HG03565 (cell line): ENCODE results near the gene HOXA7.

Experiments used
- ATAC-seq: cut with Tn5 transposase; IDR thresholded peaks from one replicate; pipeline ENCODE4 v1.9.1; 2021; ENCODE audit warnings: mild to moderate bottlenecking, moderate library complexity; ENCODE audit not compliant: unreplicated experiment

Gene HOXA7

GRCh38 chr7:27156508-27156898, at the start of gene HOXA7:
HOXA7 (minus strand) TSS chr7:27156675; CDS start chr7:27156545, 130 bp downstream.
- no peak for ATAC-seq

- no peak for ATAC-seq
Measured at GRCh38 chr7:27205325-27206280, 49.1 kb upstream of the HOXA7 start.

GRCh38 chr7:27204851-27205322, 48.4 kb upstream of the HOXA7 start:
- ATAC-seq = no peak

- ATAC-seq = no peak
Measured at GRCh38 chr7:27203964-27204594, 47.6 kb upstream of the HOXA7 start.

- no peak for ATAC-seq
Measured at GRCh38 chr7:27203365-27203953, 47.0 kb upstream of the HOXA7 start.

GRCh38 chr7:27202862-27203134, 46.3 kb upstream of the HOXA7 start:
- no peak for ATAC-seq

- ATAC-seq = no peak
Measured at GRCh38 chr7:27202018-27202861, 45.8 kb upstream of the HOXA7 start.

- no peak for ATAC-seq
Measured at GRCh38 chr7:27201580-27202017, 45.1 kb upstream of the HOXA7 start.

GRCh38 chr7:27200761-27201579, 44.5 kb upstream of the HOXA7 start:
- no peak for ATAC-seq

- no peak for ATAC-seq
Measured at GRCh38 chr7:27199849-27200760, 43.6 kb upstream of the HOXA7 start, which contains the start of gene HOXA13. HOXA13 (minus strand) TSS chr7:27200091; CDS start chr7:27200077, 14 bp downstream.

- no peak for ATAC-seq
Measured at GRCh38 chr7:27198871-27199801, 42.7 kb upstream of the HOXA7 start.

- no peak for ATAC-seq
Measured at GRCh38 chr7:27198138-27198841, 41.8 kb upstream of the HOXA7 start.

- ATAC-seq = no peak
Measured at GRCh38 chr7:27197137-27198042, 40.9 kb upstream of the HOXA7 start.

GRCh38 chr7:27196287-27196767, 39.9 kb upstream of the HOXA7 start:
- no peak for ATAC-seq

- ATAC-seq = no peak
Measured at GRCh38 chr7:27194686-27195379, 38.4 kb upstream of the HOXA7 start.
